SK-N-MC (cell line): Measurements from ENCODE around the gene BEND3.

ENCODE experiments used
- EZH2 ChIP-seq: fragments of 200-600 bp; sonication (generic); IDR thresholded peaks from one replicate; pipeline ENCODE4 v1.6.1; 2017; ENCODE audit warnings: antibody characterized with exemption
- FOXP2 ChIP-seq: optimal IDR thresholded peaks from 2 replicates; pipeline ENCODE3; 2011; ENCODE audit warnings: mild to moderate bottlenecking, moderate library complexity; ENCODE audit not compliant: insufficient read depth; ENCODE audit errors: extremely low read length, control extremely low read depth
- POLR2AphosphoS5 ChIP-seq: IDR thresholded peaks from 2 replicates; pipeline ENCODE4 v1.6.1; 2012; ENCODE audit warnings: mild to moderate bottlenecking, low read depth, low read length, borderline replicate concordance

GRCh38 chr6:107106165-107106564, 9.2 kb downstream of the BEND3 start:
- TF ChIP-seq POLR2AphosphoS5 (no peak), EZH2 (no peak), FOXP2 (no peak)
